HUES64 (cell line): ENCODE results near the gene BAAT.

Experiments
- H3K27ac ChIP-seq: 2 replicates; pipeline ENCODE4 v1.7.0; 2013; ENCODE audit warnings: low read depth, low read length, inconsistent platforms
- H3K27me3 ChIP-seq: 2 replicates; pipeline ENCODE4 v1.6.1; 2013; ENCODE audit warnings: mild to moderate bottlenecking, low read length; ENCODE audit not compliant: insufficient read depth
- H3K36me3 ChIP-seq: 2 replicates; pipeline ENCODE4 v1.6.1; 2013; ENCODE audit warnings: mild to moderate bottlenecking, low read length; ENCODE audit not compliant: insufficient read depth
- H3K4me1 ChIP-seq: 2 replicates; pipeline ENCODE4 v1.6.1; 2013; ENCODE audit warnings: mild to moderate bottlenecking, low read length, moderate library complexity; ENCODE audit not compliant: insufficient read depth
- H3K4me3 ChIP-seq: 2 replicates; pipeline ENCODE4 v1.5.1; 2013; ENCODE audit warnings: mild to moderate bottlenecking, low read length, moderate library complexity
- H3K9ac ChIP-seq: 2 replicates; pipeline ENCODE4 v1.6.1; 2013; ENCODE audit warnings: mild to moderate bottlenecking, low read depth, low read length
- H3K9me3 ChIP-seq: 2 replicates; pipeline ENCODE4 v1.6.1; 2013; ENCODE audit warnings: low read depth, low read length; ENCODE audit not compliant: insufficient read depth
- WGBS: fragments of 150-250, 120-280 bp; methylation state at CpG from one replicate; pipeline ENCODE4 v1.1.7; 2013; ENCODE audit warnings: missing lambda C conversion rate; 5-methylcytosine and 5-hydroxymethylcytosine counted together

Gene BAAT

DNA sequence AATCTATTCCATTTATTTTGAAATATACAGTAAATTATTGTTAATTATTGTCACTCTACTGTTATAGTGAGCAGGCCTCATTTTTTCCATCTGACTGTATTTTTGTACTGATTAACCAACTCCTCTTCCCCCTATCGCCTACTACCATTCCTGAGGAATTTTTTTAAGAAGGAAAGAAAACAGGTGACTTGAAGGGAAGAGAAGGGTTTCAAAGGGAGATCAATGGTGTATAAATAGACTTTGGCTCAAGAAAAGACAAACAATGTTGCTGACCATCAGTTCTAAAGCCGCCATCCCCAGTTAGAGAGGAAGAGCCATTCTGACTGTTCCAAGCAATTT lies 69.7 kb downstream of the BAAT start:
- Histone ChIP-seq H3K4me1 (no peaks in the 10 kb centered on the region), H3K27ac (no peak overlapping the region), H3K27me3 (no peaks in the 10 kb centered on the region), H3K9me3 (no peaks in the 10 kb centered on the region), H3K9ac (no peak overlapping the region), H3K36me3 (no peaks in the 10 kb centered on the region), H3K4me3 (no peak overlapping the region)
- WGBS: 93% methylated on average over 1 of the region's 2 CpGs

DNA sequence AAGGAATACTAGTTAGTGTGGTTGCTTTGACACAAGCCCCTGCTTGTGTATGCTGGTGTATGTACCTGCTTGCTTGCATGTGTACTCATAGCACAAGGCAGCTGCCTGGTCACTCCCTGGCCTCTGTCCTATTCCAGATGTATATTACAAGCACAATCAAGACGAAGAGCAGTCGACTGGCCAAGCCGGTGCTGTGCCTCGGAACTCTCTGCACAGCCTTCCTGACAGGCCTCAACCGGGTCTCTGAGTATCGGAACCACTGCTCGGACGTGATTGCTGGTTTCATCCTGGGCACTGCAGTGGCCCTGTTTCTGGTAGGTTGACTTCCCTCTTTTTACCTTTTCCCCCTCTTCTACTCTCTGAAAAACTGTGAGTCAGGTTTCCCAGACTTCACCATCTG lies 72.1 kb downstream of the BAAT start:
- H3K4me3 ChIP-seq: no peak overlapping the region
- no peaks in the 10 kb centered on the region for H3K9me3 ChIP-seq
- no peaks in the 10 kb centered on the region for H3K36me3 ChIP-seq
- H3K27ac ChIP-seq: no peak overlapping the region
- WGBS: 92% methylated on average over 8 of the region's 8 CpGs
- no peaks in the 10 kb centered on the region for H3K4me1 ChIP-seq
- no peaks in the 10 kb centered on the region for H3K27me3 ChIP-seq
- no peak overlapping the region for H3K9ac ChIP-seq

GRCh38 chr9:101311758-101312420 lies 72.9 kb downstream of the BAAT start:
- WGBS: 30% methylated on average over 4 of the region's 4 CpGs
- Histone ChIP-seq H3K4me3 (no peak overlapping the region), H3K27ac (no peak overlapping the region), H3K9ac (no peak overlapping the region), H3K36me3 (no peaks in the 10 kb centered on the region), H3K27me3 (no peaks in the 10 kb centered on the region), H3K4me1 (no peaks in the 10 kb centered on the region), H3K9me3 (no peaks in the 10 kb centered on the region)

DNA sequence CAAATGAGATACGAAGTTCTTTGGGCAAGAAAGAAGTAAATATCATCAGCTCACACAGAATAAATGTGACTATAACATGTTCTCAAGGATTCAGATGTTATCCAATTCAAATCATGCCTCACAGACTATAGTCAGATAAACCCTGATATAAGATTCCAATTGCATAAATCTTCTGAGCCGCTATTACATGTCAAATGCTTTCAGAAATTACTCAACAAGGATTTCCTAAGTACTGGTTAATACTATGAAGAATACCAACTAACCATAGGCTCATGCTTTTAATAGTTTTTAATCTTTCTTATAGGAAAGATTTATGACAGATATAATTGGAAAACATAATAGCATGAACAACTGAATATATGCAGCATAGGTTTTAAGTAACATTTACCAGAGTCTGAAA lies 73.6 kb downstream of the BAAT start:
- 85% methylated on average over 2 of the region's 2 CpGs for WGBS
- Histone ChIP-seq H3K27ac (no peak overlapping the region), H3K27me3 (no peaks in the 10 kb centered on the region), H3K9me3 (no peaks in the 10 kb centered on the region), H3K4me1 (no peaks in the 10 kb centered on the region), H3K36me3 (no peaks in the 10 kb centered on the region), H3K9ac (no peak overlapping the region), H3K4me3 (no peak overlapping the region)
